HG03159 (cell line): ENCODE results near the gene TMPRSS13.
"Not testable (repeated sequence)": the region's sequence is repeated elsewhere in the genome, so short reads cannot be mapped to it uniquely, and the experiment has no call there.

Experiments used
- ATAC-seq: cut with Tn5 transposase; IDR thresholded peaks from one replicate; pipeline ENCODE4 v1.9.1; 2021; ENCODE audit warnings: mild to moderate bottlenecking, moderate library complexity; ENCODE audit not compliant: unreplicated experiment

Gene TMPRSS13

GRCh38 chr11:117950993-117951961 lies 22.1 kb upstream of the TMPRSS13 start:
- no peak for ATAC-seq

GRCh38 chr11:117950301-117950700 lies 21.1 kb upstream of the TMPRSS13 start:
- ATAC-seq: no peak

- ATAC-seq: no peak
These were observed 19.9 kb upstream of the TMPRSS13 start for GRCh38 chr11:117949062-117949461.

GRCh38 chr11:117948466-117948865 lies 19.3 kb upstream of the TMPRSS13 start:
- not testable (repeated sequence) for ATAC-seq

GRCh38 chr11:117947751-117948150 lies 18.5 kb upstream of the TMPRSS13 start:
- not testable (repeated sequence) for ATAC-seq

- no peak for ATAC-seq
These were observed 17.8 kb upstream of the TMPRSS13 start for GRCh38 chr11:117946842-117947526.

GRCh38 chr11:117946156-117946841 lies 17.1 kb upstream of the TMPRSS13 start:
- ATAC-seq: no peak

- ATAC-seq: no peak
These were observed 16.0 kb upstream of the TMPRSS13 start for GRCh38 chr11:117945047-117945810.

- no peak for ATAC-seq
These were observed 15.4 kb upstream of the TMPRSS13 start for GRCh38 chr11:117944554-117944953.

GRCh38 chr11:117941976-117942654 lies 12.9 kb upstream of the TMPRSS13 start:
- ATAC-seq: no peak

GRCh38 chr11:117941163-117941707 lies 12.0 kb upstream of the TMPRSS13 start:
- no peak for ATAC-seq

- no peak for ATAC-seq
These were observed 11.5 kb upstream of the TMPRSS13 start for GRCh38 chr11:117940736-117941135.

- no peak for ATAC-seq
These were observed 7.8 kb upstream of the TMPRSS13 start for GRCh38 chr11:117936973-117937372.

GRCh38 chr11:117934526-117935307 lies 5.5 kb upstream of the TMPRSS13 start:
- no peak for ATAC-seq

GRCh38 chr11:117933930-117934329 lies 4.7 kb upstream of the TMPRSS13 start:
- no peak for ATAC-seq

- no peak for ATAC-seq
These were observed 4.3 kb upstream of the TMPRSS13 start for GRCh38 chr11:117933475-117933874.

GRCh38 chr11:117932947-117933346 lies 3.7 kb upstream of the TMPRSS13 start:
- ATAC-seq: no peak

GRCh38 chr11:117932426-117932825 lies 3.2 kb upstream of the TMPRSS13 start:
- no peak for ATAC-seq

GRCh38 chr11:117931971-117932370 lies 2.8 kb upstream of the TMPRSS13 start:
- peak; percentile 58 for ATAC-seq
